A549 treated with AZD2906 at 1 μM for 4 hours (cell line): ENCODE results near the gene MOB1B. TPM values are rescaled to one million over a fixed set of nuclear protein-coding genes. Genes with fewer than 3 reads are reported as not detected.

Source experiments
- total RNA-seq: library from RNA; stranded (reverse); fragments of 200-300 nt; extraction: Qiagen RNA extraction; gene quantifications from 5 replicates; pipeline ENCODE4 v1.2.3, GENCODE V29; 2022

MOB1B gene
- 4.3 to 7.0 TPM (median 5.4 TPM) in 5 replicates for total RNA-seq

DNA sequence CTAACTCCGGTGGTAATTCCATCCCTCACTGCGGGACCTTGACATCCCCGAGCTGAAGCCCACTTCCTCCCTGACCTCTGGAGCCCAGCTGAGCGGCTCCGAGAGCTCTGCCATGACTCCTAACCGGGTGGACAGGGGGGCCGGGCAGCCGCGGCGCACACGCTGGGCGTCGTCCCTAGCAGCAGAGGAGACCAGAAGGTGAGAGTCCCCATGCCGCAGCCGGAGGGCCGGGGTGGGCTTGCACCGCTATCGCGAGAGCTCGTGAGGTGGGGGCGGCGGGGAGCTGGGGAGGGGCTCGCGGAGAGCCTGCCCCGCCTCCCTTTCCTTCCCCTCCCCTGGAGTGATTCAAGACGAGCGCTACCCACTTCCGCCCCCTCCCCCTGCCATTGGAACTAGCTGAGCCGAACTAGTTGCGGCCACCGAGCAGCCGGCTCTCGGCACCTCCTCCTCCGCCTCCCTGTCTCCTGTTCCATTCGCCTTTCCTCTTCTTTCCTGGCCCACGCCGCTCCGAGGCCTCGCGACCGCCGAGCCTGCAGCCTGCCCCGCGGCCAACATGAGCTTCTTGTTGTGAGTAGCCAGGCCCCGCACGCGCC is at the start of gene MOB1B:
TSS of gene MOB1B (plus strand) at position 386 of the 593 bp plus-strand sequence. CDS start at position 554, 168 bp downstream.

DNA sequence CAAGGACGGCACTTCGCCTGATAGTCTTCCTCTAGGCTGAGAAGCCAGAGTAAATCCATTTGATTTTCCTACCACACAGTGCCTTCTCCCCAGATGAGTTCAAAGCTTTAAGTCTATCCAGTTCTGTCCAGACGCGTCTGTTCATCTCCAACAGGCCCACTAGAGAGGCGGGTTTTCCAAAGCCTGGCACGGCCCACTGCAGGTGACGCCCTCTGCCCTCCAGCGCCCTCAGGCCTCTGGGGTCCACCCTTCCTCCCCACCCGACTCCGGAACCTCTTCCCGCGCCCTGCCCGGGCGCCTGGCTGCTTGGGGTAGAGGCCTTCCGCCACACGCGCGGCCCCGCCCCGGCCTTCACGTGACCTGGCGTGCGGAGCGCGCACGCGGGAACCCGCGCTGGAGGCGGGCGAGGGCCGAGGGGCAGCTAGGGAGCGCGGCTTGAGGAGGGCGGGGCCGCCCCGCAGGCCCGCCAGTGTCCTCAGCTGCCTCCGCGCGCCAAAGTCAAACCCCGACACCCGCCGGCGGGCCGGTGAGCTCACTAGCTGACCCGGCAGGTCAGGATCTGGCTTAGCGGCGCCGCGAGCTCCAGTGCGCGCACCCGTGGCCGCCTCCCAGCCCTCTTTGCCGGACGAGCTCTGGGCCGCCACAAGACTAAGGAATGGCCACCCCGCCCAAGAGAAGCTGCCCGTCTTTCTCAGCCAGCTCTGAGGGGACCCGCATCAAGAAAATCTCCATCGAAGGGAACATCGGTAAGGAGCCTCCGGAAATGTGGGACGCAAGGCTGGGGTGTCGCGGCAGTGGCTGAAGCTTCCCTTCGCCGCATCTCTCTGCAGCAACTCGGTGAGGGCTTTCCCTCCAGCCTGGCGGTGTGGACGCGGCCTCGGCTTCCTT is 91.3 kb downstream of the MOB1B start, which contains the start of gene DCK:
TSS of gene DCK (plus strand) at position 469 of the 888 bp plus-strand sequence. CDS start at position 656, 187 bp downstream.

Other genes starting within 250 kb of the MOB1B start
- gene JCHAIN, start 235.9 kb upstream of the MOB1B start, total RNA-seq: 0.10 to 0.24 TPM (median 0.16 TPM) in 3 of 5 replicates, not detected in the others
- gene UTP3, start 213.8 kb upstream of the MOB1B start, total RNA-seq: 31.6 to 40.9 TPM (median 34.0 TPM) in 5 replicates
- gene RUFY3, start 180.4 kb upstream of the MOB1B start, total RNA-seq: 6.0 to 8.2 TPM (median 6.4 TPM) in 5 replicates
- 71.3 to 85.1 TPM (median 75.2 TPM) in 5 replicates for gene GRSF1, start 62.5 kb upstream of the MOB1B start, total RNA-seq
- 15.5 to 21.0 TPM (median 17.6 TPM) in 5 replicates for gene DCK, start 91.3 kb downstream of the MOB1B start, total RNA-seq